HG03108 (cell line): ENCODE data around the gene ABHD16B.
A peak's percentile ranks its signal among the peaks of the same experiment; 100 is the strongest.
"Not testable (repeated sequence)": the region's sequence is repeated elsewhere in the genome, so short reads cannot be mapped to it uniquely, and the experiment has no call there.

Experiments
- ATAC-seq: cut with Tn5 transposase; IDR thresholded peaks from one replicate; pipeline ENCODE4 v1.9.1; 2021; ENCODE audit warnings: moderate library complexity; ENCODE audit not compliant: unreplicated experiment

ABHD16B gene

DNA sequence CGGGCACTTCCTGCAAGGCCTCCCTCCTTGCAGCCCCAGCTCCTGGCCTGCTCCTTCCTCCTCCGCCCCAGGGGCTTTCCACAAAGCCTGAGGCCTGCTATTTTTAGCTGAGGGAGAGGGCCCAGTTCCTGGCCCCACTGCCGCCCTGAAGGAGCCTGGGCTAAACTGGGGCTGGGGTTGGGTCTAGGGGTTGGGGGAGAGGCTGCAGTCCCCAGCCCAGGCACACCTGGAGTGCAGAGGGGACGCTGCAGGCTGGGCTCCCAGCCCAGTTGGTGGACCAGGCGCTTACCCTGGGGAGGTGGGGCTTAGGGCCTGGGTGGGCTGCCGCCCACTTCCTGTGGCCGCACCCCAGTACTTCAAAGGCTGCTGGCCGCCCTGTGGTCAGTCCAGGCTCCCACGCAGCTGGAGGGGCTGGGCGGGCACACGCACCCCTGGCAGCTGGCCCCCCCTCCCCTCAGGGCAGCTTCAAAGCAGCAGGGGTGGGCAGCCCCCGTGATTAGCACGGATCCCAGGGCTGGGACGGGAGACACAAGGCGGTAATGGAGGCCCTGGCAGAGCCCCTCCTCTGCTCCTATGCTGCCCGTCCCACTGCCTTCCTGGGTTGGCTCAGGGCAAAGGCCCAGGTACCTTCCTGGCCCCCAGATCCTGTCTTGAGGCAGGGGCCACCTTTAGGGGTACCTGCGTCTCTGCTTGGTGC, 7.1 kb upstream of the ABHD16B start:
- no peak for ATAC-seq

GRCh38 chr20:63854766-63855362, 6.4 kb upstream of the ABHD16B start:
- no peak for ATAC-seq

DNA sequence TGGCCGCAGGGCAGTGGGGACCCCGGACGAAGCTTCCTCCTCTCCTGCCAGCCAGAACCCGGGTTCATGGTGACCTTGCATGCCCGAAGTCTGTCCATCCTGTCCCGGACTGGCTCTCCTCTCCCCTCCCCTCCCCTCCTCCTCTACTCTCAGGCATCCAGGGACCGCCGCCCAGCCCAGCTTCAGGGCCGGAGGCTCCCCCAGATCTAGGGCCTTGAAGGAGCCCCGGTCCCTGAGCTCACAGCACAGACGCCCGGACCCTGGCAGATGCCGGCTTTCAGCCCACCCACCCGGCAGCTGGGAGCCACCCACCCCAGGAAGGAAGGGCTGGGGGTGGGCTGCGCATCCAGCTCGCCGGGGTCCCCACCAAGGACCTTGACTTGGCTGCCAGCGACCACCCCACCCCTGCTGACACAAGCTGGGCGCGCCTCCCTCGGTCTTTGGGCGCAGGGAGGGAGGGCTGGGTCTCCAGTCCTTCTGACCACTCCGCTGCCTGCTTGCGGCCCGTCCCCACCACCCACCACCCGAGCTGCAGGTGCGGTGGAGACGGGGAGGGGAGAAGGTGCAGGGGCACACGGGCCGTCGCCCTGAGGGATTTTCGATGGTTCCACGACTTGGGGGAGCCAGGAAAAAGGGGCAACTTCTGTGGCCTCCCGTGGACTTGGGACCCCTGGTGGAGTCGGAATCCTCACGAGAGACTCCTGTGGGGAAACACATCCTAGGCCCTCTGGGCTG, 5.8 kb upstream of the ABHD16B start:
- ATAC-seq = no peak

- ATAC-seq = no peak
These were observed 5.2 kb upstream of the ABHD16B start for GRCh38 chr20:63856098-63856511.

GRCh38 chr20:63857764-63858392, 3.4 kb upstream of the ABHD16B start:
- ATAC-seq = no peak

DNA sequence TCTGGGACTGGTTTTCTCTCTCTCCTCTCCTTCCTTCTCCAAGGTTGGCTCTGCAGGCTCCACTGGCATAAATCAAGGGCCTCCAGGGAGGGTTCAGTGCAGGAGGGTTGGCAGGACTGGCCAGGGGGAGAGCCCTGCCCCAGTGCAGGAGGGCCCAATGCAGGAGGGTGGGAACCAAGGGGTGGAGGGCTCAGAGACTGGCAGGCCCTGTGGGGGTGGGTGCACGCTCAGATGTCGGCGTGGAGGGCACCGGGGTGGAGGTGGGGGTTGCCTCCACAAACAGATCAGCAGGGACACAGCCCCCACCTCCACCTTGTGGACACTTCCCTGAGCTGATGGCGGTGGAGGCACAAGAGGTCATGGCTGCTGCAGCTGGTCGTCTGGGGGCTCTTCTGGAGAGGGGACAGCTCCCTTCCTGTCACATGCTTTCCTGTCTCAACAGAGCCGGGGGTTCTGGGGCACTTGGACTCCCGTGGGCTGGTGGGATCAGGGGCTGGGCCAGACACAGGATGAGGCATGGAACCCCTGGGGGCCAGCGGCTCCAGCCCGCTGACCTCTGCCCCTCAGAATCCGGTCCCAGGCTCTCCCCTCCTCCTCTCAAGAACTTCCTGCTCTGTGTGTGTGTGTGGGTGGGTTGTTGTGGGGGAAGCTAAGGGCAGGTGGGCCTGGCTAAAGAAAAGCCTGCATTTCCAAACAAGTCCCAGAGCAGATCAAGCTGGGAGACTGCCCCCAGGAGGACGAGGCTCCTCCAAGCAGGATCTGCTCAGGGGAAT, 2.7 kb upstream of the ABHD16B start:
- ATAC-seq = no peak

- ATAC-seq = no peak
These were observed 2.1 kb upstream of the ABHD16B start for GRCh38 chr20:63859166-63859699.

DNA sequence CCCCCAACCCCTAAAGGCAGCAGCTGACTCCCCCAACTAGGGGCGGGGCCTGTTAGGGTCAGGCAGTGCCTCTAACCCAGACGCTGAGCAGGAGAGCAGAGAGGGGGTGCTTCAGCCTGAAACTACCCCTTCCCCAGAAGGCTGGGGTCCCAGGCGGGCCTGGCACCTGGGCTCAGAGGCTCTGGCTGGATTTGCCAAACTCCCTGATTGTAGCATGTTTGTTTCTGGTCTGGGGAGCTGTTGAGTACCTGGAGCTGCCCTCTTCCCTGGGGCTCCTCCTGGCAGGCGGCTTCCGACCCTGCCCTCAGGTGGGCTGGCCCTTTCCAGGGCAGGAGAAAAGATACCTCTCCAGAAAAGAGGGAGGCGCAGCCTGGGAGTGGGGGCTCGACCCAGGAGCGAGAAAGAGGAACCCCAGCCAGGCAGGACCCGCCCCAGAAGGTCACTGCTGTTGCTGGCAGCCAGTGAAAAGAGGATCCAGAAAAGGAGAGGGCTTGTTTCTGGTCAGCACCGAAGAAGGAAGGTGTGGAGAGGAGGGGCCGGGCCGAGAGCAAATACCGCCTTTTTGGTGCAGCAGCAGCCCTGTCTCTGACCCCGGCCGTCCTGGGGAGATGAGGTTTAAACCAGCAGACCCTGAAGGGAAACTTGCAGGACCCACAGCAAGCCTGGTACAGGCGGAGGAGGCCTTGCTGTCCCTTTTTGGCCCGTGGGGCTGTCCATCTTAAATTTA, 810 bp upstream of the ABHD16B start:
- no peak for ATAC-seq

DNA sequence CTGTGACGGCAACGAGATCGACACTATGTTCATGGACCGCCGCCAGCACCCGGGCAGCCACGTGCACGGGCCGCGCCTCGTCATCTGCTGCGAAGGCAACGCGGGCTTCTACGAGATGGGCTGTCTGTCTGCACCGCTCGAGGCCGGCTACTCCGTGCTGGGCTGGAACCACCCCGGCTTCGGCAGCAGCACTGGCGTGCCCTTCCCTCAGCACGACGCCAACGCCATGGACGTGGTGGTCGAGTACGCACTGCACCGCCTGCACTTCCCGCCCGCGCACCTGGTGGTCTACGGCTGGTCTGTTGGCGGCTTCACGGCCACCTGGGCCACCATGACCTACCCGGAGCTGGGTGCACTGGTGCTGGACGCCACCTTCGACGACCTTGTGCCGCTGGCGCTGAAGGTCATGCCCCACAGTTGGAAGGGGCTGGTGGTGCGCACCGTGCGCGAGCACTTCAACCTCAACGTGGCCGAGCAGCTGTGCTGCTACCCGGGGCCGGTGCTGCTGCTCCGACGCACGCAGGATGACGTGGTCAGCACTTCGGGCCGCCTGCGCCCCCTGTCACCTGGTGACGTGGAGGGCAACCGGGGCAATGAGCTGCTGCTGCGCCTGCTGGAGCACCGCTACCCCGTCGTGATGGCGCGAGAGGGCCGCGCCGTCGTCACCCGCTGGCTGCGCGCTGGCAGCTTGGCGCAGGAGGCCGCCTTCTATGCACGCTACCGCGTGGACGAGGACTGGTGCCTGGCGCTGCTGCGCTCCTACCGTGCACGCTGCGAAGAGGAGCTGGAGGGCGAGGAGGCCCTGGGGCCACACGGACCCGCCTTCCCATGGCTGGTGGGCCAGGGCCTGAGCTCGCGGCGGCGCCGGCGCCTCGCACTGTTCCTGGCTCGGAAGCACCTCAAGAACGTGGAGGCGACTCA, 943 bp downstream of the ABHD16B start:
- no peak for ATAC-seq

- ATAC-seq = no peak
These were observed 1.9 kb downstream of the ABHD16B start for GRCh38 chr20:63863021-63863797.

DNA sequence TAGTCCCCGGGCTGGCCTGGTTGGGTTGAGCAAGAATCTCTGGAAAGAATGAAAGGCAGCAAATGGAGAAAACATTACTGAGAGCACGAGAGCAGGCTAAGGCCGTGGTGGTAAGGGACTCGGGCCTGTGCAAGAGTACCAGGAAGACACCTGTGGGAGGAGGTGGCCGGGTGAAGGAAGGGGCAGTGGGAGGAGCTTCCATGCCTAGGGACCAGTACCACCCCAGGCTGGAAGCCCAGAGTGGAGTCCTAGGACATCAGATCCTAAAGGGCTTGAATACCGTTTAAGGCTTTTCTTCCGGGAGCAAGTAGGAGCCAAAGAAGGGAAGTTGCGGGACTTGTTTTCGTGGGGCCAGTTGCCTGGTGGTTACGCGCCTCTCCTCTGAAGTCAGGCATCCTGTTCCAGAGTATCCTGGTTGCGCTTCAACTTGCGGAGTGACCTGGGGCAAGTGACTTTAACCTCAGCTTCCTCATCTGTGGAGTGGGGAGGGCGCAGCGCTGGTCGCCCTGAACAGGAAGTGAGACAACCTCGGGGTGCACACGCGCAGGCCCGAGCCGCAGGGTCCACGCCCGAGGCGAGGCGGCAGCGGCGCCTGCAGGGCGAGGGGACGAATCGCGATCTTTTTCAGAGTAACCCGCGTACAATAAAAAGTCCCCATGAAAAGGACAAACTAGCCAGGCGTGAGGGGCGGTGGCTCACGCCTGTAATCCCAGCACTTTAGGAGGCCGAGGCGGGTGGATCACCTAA, 2.7 kb downstream of the ABHD16B start:
- peak; percentile 67 for ATAC-seq

DNA sequence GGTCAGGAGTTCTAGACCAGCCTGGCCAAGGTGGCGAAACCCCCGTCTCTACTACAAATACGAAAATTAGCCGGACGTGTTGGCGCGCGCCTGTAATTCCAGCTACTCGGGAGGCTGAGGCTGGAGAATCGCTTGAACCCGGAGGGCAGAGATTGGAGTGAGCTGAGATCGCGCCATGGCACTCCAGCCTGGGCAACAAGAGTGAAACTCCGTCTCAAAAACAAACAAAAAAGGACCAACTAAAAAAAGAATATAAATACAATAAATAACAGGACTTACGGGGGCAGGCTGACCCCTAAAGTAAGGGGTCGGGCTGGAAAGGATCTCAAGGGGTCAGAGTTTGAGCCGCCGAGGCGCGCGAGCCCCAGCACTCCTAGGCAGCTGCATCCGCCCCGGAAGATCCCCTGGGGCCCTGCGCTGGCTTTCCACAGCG, 3.3 kb downstream of the ABHD16B start:
- no peak for ATAC-seq

- peak; percentile 64 for ATAC-seq
These were observed 3.8 kb downstream of the ABHD16B start, which contains the start of gene TPD52L2 for GRCh38 chr20:63864978-63865640. Gene TPD52L2, plus strand, starts transcription at chr20:63865270. Its CDS starts 96 bp downstream, at chr20:63865366.

- not testable (repeated sequence) for ATAC-seq
These were observed 5.7 kb downstream of the ABHD16B start for GRCh38 chr20:63867042-63867441.

GRCh38 chr20:63868264-63868663, 7.0 kb downstream of the ABHD16B start:
- no peak for ATAC-seq

GRCh38 chr20:63873477-63873971, 12.2 kb downstream of the ABHD16B start:
- ATAC-seq = no peak
